ENCODE results near the gene HADHA.

DNA sequence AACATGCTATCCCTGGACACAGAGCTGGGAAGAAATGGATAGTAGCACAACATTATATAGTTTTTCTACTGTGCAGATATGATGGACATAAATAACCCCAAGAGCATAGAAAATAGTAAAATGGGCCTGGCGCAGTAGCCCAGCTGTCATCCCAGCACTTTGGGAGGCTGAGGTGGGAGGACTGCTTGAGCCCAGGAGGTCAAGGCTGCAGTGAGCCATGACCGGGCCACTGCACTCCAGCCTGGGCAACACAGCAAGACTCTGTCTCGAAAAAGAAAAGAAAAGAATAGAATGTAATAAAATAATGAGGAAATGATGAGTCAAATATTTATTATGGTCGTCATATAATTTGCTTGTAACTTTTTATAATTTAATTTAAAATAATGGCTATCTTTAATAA is 79.0 kb downstream of the HADHA start:
- TF ChIP-seq CTCF (IDR thresholded peaks at IDR 0.05), result no peak
- no peak for TF ChIP-seq POLR2A (IDR thresholded peaks at IDR 0.05)
